ENCODE measurements around the gene SLC44A4. TPM values are rescaled to one million over a fixed set of nuclear protein-coding genes. Genes with fewer than 3 reads are reported as not detected.

SLC44A4 gene
- total and polyA plus RNA-seq, 9 of the 15 experiments (the other 6 are each of a cell fraction or from before 2014, with no cell fraction given) = 7.9 to 18.6 (median 11.2) TPM

DNA sequence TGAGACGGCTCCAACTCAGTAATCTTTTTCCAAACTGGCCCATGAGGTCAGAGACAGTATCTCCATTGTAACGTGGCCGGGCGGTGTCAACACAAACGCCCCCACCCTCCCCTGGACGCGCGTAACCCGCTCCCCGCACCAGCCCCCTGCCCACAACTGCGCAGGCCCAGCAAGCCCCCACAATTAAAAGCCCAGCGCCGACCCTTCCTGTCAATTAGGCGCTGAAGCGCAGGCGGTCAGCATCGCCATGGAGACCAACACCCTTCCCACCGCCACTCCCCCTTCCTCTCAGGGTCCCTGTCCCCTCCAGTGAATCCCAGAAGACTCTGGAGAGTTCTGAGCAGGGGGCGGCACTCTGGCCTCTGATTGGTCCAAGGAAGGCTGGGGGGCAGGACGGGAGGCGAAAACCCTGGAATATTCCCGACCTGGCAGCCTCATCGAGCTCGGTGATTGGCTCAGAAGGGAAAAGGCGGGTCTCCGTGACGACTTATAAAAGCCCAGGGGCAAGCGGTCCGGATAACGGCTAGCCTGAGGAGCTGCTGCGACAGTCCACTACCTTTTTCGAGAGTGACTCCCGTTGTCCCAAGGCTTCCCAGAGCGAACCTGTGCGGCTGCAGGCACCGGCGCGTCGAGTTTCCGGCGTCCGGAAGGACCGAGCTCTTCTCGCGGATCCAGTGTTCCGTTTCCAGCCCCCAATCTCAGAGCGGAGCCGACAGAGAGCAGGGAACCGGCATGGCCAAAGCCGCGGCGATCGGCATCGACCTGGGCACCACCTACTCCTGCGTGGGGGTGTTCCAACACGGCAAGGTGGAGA, 63.6 kb downstream of the SLC44A4 start, which contains the start of the genes HSPA1A and HSPA1L (continued):
- TF ChIP-seq GTF2A2 (tag; IDR thresholded peaks at IDR 0.05) (peak; percentile 96), ZNF77 (CRISPR knock-in tag; IDR thresholded peaks at IDR 0.05) (no peak), NFATC3 (IDR thresholded peaks at IDR 0.05) (no peak), RBFOX2 (IDR thresholded peaks at IDR 0.05; ENCODE audit: low read depth, low read length) (peak; percentile 98), CCAR2 (IDR thresholded peaks at IDR 0.05; ENCODE audit: low read depth, low read length) (no peak), ZC3H11A (IDR thresholded peaks at IDR 0.05; ENCODE audit: low read depth, low read length) (0 out of 2 replicates have a peak, but pooled peaks have one; percentile 90), SP1 (CRISPR knock-in tag; IDR thresholded peaks at IDR 0.05) (peak; percentile 93), BRCA1 (IDR thresholded peaks at IDR 0.05) (no peak), BRCA1 (CRISPR knock-in tag; IDR thresholded peaks at IDR 0.05) (no peak), E2F4 (CRISPR knock-in tag; IDR thresholded peaks at IDR 0.05; ENCODE audit: low read depth) (peak; percentile 71; the same call in 1 of the 2 replicates), CBFA2T3 (IDR thresholded peaks at IDR 0.05) (no peak), SP2 (IDR thresholded peaks at IDR 0.05; ENCODE audit: extremely low read depth, low read depth, low read length, poor library complexity, severe bottlenecking) (peak; percentile 43), ZNF165 (CRISPR knock-in tag; IDR thresholded peaks at IDR 0.05; ENCODE audit: borderline replicate concordance) (0 out of 2 replicates have a peak, but pooled peaks have one; percentile 77), RBBP5 (IDR thresholded peaks at IDR 0.05; ENCODE audit: borderline replicate concordance, insufficient read depth, low read length, poor library complexity, severe bottlenecking) (peak; percentile 62), ZNF764 (CRISPR knock-in tag; IDR thresholded peaks at IDR 0.05; ENCODE audit: low read depth) (peak; percentile 66; the same call in 1 of the 2 replicates), POLR2H (tag; IDR thresholded peaks at IDR 0.05; ENCODE audit: low read depth) (no peak), PHF20 (IDR thresholded peaks at IDR 0.05; ENCODE audit: partially characterized antibody) (peak; percentile 80), TAL1 (IDR thresholded peaks at IDR 0.05) (no peak), ZNF224 (CRISPR knock-in tag; IDR thresholded peaks at IDR 0.05) (0 out of 2 replicates have a peak, but pooled peaks have one; percentile 3), PTRF (tag; IDR thresholded peaks at IDR 0.05) (no peak), CTBP1 (IDR thresholded peaks at IDR 0.05; ENCODE audit: borderline replicate concordance) (peak; percentile 85; the same call in 1 of the 2 replicates), ZMIZ1 (IDR thresholded peaks at IDR 0.05; ENCODE audit: low read depth in 2 of 2, low read length in 2 of 2) (peak in 1 of 2 experiments; percentile 86; a peak in 2 of 4 replicates), OTX1 (CRISPR knock-in tag; IDR thresholded peaks at IDR 0.05) (peak; percentile 95), FOS (IDR thresholded peaks at IDR 0.05; ENCODE audit: extremely low read depth, insufficient read length) (peak; percentile 83), SPI1 (IDR thresholded peaks at IDR 0.05; ENCODE audit: borderline replicate concordance, low read depth, low read length) (0 out of 2 replicates have a peak, but pooled peaks have one; percentile 12), GTF2F1 (IDR thresholded peaks at IDR 0.05; ENCODE audit: low read depth, low read length) (peak; percentile 99)
